ENCODE measurements around the gene SUSD1.

- no peak for TF ChIP-seq CTCF (IDR thresholded peaks at IDR 0.05)
- TF ChIP-seq EP300 (IDR thresholded peaks at IDR 0.05): no peak
- no peak for TF ChIP-seq POLR2A (IDR thresholded peaks at IDR 0.05)
These were observed 23.5 kb upstream of the SUSD1 start for GRCh38 chr9:112198646-112199045.

All from ovary (tissue), 3 donors.